ENCODE measurements around the gene ARPC2. TPM values are rescaled to one million over a fixed set of nuclear protein-coding genes. Genes with fewer than 3 reads are reported as not detected.

The ARPC2 gene
- polyA plus RNA-seq, 3 donors = 65.3 to 309 (median 256) TPM

- WGBS, 3 donors = 66 to 71% (median 69%) methylated on average over 1 of the region's 1 CpG
- no peak overlapping the region for H3K27ac ChIP-seq (ENCODE audit: low read depth, low read length)
Observed at GRCh38 chr2:218244204-218244603, 27.2 kb downstream of the ARPC2 start.

- 85 to 100% (median 96%) methylated on average over 2 of the region's 2 CpGs for WGBS, 3 donors
- H3K27ac ChIP-seq (ENCODE audit: low read depth, low read length) = no peak overlapping the region
Observed at GRCh38 chr2:218244665-218245064, 27.7 kb downstream of the ARPC2 start.

GRCh38 chr2:218245214-218245613, 28.2 kb downstream of the ARPC2 start:
- 76 to 81% (median 79%) methylated on average over 5 of the region's 5 CpGs for WGBS, 3 donors
- H3K27ac ChIP-seq (ENCODE audit: low read depth, low read length) = no peak overlapping the region

GRCh38 chr2:218249691-218250090, 32.7 kb downstream of the ARPC2 start:
- H3K27ac ChIP-seq (ENCODE audit: low read depth, low read length) = no peak overlapping the region
- 92 to 95% (median 93%) methylated on average over 13 of the region's 13 CpGs for WGBS, 3 donors

- no peak overlapping the region for H3K27ac ChIP-seq (ENCODE audit: low read depth, low read length)
- 56 to 81% (median 61%) methylated on average over 7 of the region's 7 CpGs for WGBS, 3 donors
Observed at GRCh38 chr2:218252509-218253231, 35.7 kb downstream of the ARPC2 start.

- WGBS, 3 donors = 63 to 84% (median 77%) methylated on average over 5 of the region's 5 CpGs
- no peak overlapping the region for H3K27ac ChIP-seq (ENCODE audit: low read depth, low read length)
Observed at GRCh38 chr2:218253232-218253625, 36.2 kb downstream of the ARPC2 start.

GRCh38 chr2:218255446-218255845, 38.5 kb downstream of the ARPC2 start:
- WGBS, 3 donors = 75 to 91% (median 88%) methylated on average over 6 of the region's 6 CpGs
- no peak overlapping the region for H3K27ac ChIP-seq (ENCODE audit: low read depth, low read length)

GRCh38 chr2:218256612-218257350, 39.8 kb downstream of the ARPC2 start:
- H3K27ac ChIP-seq (ENCODE audit: low read depth, low read length) = no peak overlapping the region
- WGBS, 3 donors = 92 to 96% (median 92%) methylated on average over 13 of the region's 13 CpGs

GRCh38 chr2:218257390-218257981, 40.5 kb downstream of the ARPC2 start:
- 36 to 47% (median 39%) methylated on average over 8 of the region's 8 CpGs for whole genome bisulfite sequencing, 3 donors

GRCh38 chr2:218259099-218259961, 42.3 kb downstream of the ARPC2 start:
- 32 to 65% (median 37%) methylated on average over 15 of the region's 15 CpGs for WGBS, 3 donors
- H3K27ac ChIP-seq (ENCODE audit: low read depth, low read length) = peak overlapping the region; percentile 61

More at GRCh38 chr2:218257390-218257981, 40.5 kb downstream of the ARPC2 start:
- no peak overlapping the region for H3K27ac ChIP-seq (ENCODE audit: low read depth, low read length)

- 77 to 83% (median 83%) methylated on average over 5 of the region's 5 CpGs for WGBS, 3 donors
- peak overlapping the region; percentile 61 for H3K27ac ChIP-seq (ENCODE audit: low read depth, low read length)
Observed at GRCh38 chr2:218260166-218260565, 43.2 kb downstream of the ARPC2 start.

- 47 to 67% (median 61%) methylated on average over 10 of the region's 10 CpGs for WGBS, 3 donors
- H3K27ac ChIP-seq (ENCODE audit: low read depth, low read length) = peak within 1 kb of the TSS; percentile 61
Observed at GRCh38 chr2:218260742-218261422, 43.9 kb downstream of the ARPC2 start, which contains the start of gene GPBAR1. GPBAR1 (plus strand) TSS chr2:218261015; CDS start chr2:218262725, 1,710 bp downstream.

- 59 to 62% (median 60%) methylated on average over 7 to 8 of the region's 8 CpGs for WGBS, 3 donors
- H3K27ac ChIP-seq (ENCODE audit: low read depth, low read length) = no peak overlapping the region
Observed at GRCh38 chr2:218261423-218262236, 44.6 kb downstream of the ARPC2 start.

GRCh38 chr2:218262237-218262600, 45.2 kb downstream of the ARPC2 start:
- H3K27ac ChIP-seq (ENCODE audit: low read depth, low read length) = no peak overlapping the region

GRCh38 chr2:218262631-218263586, 45.9 kb downstream of the ARPC2 start:
- WGBS, 3 donors = 81 to 88% (median 84%) methylated on average over 35 to 39 of the region's 39 CpGs
- H3K27ac ChIP-seq (ENCODE audit: low read depth, low read length) = no peak overlapping the region

More at GRCh38 chr2:218262237-218262600, 45.2 kb downstream of the ARPC2 start:
- WGBS, 3 donors = 81 to 83% (median 81%) methylated on average over 6 of the region's 6 CpGs

Data from adipose tissue (tissue), 3 donors.